ENCODE results near the gene ERGIC3.

GRCh38 chr20:35582741-35583404 lies 41.0 kb downstream of the ERGIC3 start:
- TF ChIP-seq, protein P1, sequence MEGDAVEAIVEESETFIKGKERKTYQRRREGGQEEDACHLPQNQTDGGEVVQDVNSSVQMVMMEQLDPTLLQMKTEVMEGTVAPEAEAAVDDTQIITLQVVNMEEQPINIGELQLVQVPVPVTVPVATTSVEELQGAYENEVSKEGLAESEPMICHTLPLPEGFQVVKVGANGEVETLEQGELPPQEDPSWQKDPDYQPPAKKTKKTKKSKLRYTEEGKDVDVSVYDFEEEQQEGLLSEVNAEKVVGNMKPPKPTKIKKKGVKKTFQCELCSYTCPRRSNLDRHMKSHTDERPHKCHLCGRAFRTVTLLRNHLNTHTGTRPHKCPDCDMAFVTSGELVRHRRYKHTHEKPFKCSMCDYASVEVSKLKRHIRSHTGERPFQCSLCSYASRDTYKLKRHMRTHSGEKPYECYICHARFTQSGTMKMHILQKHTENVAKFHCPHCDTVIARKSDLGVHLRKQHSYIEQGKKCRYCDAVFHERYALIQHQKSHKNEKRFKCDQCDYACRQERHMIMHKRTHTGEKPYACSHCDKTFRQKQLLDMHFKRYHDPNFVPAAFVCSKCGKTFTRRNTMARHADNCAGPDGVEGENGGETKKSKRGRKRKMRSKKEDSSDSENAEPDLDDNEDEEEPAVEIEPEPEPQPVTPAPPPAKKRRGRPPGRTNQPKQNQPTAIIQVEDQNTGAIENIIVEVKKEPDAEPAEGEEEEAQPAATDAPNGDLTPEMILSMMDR (IDR thresholded peaks at IDR 0.05; ENCODE audit: poor library complexity): no peak
- no peak for TF ChIP-seq EZH2 (IDR thresholded peaks at IDR 0.05; ENCODE audit: borderline replicate concordance)

All from hepatocyte (in vitro differentiated cells).